ENCODE results near the gene IGFBP6. TPM values are rescaled to one million over a fixed set of nuclear protein-coding genes. Genes with fewer than 3 reads are reported as not detected.

Gene IGFBP6
- total and polyA plus RNA-seq, 9 of the 15 experiments (the other 6 are each of a cell fraction or from before 2014, with no cell fraction given), result 0.15 to 1.4 (median 0.54) TPM

DNA sequence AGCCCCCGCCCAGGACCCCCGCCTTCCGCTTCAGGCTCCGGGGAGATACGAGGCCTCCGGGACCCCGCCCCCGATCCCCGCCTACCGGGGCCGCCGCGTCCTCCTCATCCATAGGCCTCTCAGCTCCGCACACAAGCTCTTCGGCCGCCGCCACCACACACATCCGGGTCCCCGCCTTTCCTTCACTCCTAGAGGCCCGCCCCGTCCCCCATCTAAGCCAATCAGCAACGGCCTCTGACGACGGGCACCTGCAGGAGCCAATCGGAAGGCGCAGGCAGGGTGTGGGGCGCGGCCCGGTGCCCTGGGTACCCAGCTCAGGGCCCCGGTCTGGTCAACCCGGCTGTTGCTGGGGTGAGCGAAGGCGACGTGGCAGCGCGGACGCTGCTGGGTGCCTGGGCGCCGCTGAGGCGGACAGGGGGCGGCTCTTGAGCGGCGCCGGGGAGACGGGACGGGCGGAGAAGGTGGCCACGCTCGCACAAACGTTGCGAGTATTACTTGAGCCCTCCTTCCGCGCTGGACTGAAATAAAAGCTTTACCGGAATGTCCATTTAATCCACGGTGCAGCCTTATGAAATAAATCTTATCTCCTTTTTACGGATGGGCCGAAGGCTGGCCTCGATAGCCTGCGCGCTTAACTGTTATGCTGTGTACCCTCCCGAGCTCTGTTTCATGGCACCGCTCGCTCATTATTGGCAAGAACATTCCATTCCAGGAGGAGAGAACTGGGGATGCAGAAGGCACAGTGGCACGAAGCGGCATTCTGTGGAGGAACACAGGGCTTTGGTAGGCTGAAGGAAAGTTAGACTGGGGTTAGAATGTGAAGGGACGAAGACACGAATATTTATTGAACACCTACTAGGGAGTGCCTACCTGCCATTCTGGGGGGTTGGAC lies 18.0 kb upstream of the IGFBP6 start, which contains the start of gene SPRYD3 (continued):
- TF ChIP-seq, protein P1, sequence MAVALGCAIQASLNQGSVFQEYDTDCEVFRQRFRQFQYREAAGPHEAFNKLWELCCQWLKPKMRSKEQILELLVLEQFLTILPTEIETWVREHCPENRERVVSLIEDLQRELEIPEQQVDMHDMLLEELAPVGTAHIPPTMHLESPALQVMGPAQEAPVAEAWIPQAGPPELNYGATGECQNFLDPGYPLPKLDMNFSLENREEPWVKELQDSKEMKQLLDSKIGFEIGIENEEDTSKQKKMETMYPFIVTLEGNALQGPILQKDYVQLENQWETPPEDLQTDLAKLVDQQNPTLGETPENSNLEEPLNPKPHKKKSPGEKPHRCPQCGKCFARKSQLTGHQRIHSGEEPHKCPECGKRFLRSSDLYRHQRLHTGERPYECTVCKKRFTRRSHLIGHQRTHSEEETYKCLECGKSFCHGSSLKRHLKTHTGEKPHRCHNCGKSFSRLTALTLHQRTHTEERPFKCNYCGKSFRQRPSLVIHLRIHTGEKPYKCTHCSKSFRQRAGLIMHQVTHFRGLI (CRISPR knock-in tag; IDR thresholded peaks at IDR 0.05), result peak; percentile 67; the same call in 1 of the 2 replicates
- no peak for TF ChIP-seq MAFG (tag; conservative IDR thresholded peaks at IDR 0.05)
- TF ChIP-seq POLR2A (conservative IDR thresholded peaks at IDR 0.05), result peak; percentile 82
- TF ChIP-seq CBX3 (IDR thresholded peaks at IDR 0.05; ENCODE audit: borderline replicate concordance in 1 of 2, low read length in 2 of 2), result no peak
- TF ChIP-seq, protein P2, sequence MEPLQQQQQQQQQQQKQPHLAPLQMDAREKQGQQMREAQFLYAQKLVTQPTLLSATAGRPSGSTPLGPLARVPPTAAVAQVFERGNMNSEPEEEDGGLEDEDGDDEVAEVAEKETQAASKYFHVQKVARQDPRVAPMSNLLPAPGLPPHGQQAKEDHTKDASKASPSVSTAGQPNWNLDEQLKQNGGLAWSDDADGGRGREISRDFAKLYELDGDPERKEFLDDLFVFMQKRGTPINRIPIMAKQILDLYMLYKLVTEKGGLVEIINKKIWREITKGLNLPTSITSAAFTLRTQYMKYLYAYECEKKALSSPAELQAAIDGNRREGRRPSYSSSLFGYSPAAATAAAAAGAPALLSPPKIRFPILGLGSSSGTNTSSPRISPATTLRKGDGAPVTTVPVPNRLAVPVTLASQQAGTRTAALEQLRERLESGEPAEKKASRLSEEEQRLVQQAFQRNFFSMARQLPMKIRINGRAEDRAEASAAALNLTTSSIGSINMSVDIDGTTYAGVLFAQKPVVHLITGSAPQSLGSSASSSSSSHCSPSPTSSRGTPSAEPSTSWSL (CRISPR knock-in tag; IDR thresholded peaks at IDR 0.05; ENCODE audit: borderline replicate concordance), result no peak
- TF ChIP-seq, protein P3, sequence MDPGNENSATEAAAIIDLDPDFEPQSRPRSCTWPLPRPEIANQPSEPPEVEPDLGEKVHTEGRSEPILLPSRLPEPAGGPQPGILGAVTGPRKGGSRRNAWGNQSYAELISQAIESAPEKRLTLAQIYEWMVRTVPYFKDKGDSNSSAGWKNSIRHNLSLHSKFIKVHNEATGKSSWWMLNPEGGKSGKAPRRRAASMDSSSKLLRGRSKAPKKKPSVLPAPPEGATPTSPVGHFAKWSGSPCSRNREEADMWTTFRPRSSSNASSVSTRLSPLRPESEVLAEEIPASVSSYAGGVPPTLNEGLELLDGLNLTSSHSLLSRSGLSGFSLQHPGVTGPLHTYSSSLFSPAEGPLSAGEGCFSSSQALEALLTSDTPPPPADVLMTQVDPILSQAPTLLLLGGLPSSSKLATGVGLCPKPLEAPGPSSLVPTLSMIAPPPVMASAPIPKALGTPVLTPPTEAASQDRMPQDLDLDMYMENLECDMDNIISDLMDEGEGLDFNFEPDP (CRISPR knock-in tag; IDR thresholded peaks at IDR 0.05), result 0 out of 2 replicates have a peak, but pooled peaks have one; percentile 23
- TF ChIP-seq, protein P4, sequence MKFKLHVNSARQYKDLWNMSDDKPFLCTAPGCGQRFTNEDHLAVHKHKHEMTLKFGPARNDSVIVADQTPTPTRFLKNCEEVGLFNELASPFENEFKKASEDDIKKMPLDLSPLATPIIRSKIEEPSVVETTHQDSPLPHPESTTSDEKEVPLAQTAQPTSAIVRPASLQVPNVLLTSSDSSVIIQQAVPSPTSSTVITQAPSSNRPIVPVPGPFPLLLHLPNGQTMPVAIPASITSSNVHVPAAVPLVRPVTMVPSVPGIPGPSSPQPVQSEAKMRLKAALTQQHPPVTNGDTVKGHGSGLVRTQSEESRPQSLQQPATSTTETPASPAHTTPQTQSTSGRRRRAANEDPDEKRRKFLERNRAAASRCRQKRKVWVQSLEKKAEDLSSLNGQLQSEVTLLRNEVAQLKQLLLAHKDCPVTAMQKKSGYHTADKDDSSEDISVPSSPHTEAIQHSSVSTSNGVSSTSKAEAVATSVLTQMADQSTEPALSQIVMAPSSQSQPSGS (CRISPR knock-in tag; IDR thresholded peaks at IDR 0.05), result no peak
- TF ChIP-seq, protein P5, sequence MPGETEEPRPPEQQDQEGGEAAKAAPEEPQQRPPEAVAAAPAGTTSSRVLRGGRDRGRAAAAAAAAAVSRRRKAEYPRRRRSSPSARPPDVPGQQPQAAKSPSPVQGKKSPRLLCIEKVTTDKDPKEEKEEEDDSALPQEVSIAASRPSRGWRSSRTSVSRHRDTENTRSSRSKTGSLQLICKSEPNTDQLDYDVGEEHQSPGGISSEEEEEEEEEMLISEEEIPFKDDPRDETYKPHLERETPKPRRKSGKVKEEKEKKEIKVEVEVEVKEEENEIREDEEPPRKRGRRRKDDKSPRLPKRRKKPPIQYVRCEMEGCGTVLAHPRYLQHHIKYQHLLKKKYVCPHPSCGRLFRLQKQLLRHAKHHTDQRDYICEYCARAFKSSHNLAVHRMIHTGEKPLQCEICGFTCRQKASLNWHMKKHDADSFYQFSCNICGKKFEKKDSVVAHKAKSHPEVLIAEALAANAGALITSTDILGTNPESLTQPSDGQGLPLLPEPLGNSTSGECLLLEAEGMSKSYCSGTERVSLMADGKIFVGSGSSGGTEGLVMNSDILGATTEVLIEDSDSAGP (CRISPR knock-in tag; IDR thresholded peaks at IDR 0.05), result 0 out of 2 replicates have a peak, but pooled peaks have one; percentile 14
- no peak for TF ChIP-seq ZBTB1 (CRISPR knock-in tag; IDR thresholded peaks at IDR 0.05; ENCODE audit: borderline replicate concordance, low read depth)
- peak; percentile 35; the same call in 1 of the 2 replicates for TF ChIP-seq POLR2AphosphoS5 (IDR thresholded peaks at IDR 0.05; ENCODE audit: control insufficient read depth, insufficient read depth, low read depth, low read length)
- TF ChIP-seq FOS (IDR thresholded peaks at IDR 0.05; ENCODE audit: extremely low read depth, insufficient read length), result peak; percentile 99
- peak; percentile 48; the same call in 1 of the 2 replicates for TF ChIP-seq ZBTB17 (CRISPR knock-in tag; IDR thresholded peaks at IDR 0.05)
- TF ChIP-seq PTBP1 (IDR thresholded peaks at IDR 0.05; ENCODE audit: low read depth, low read length), result no peak
- no peak for TF ChIP-seq ZNF263 (CRISPR knock-in tag; IDR thresholded peaks at IDR 0.05; ENCODE audit: borderline replicate concordance)
- peak in 1 of 2 experiments; percentile 30; a peak in 1 of 4 replicates for TF ChIP-seq RCOR1 (IDR thresholded peaks at IDR 0.05; ENCODE audit: borderline replicate concordance in 1 of 2, low read depth in 2 of 2, low read length in 2 of 2)
- no peak for TF ChIP-seq CHD1 (IDR thresholded peaks at IDR 0.05; ENCODE audit: low read length)
- peak; percentile 98 for TF ChIP-seq ASH1L (IDR thresholded peaks at IDR 0.05; ENCODE audit: borderline replicate concordance, low read depth, partially characterized antibody)
- peak; percentile 50 for TF ChIP-seq ETV1 (tag; conservative IDR thresholded peaks at IDR 0.05; ENCODE audit: low read depth)
- TF ChIP-seq CBFB (CRISPR knock-in tag; IDR thresholded peaks at IDR 0.05), result no peak
